HepG2 (cell line): ENCODE data around the gene POLR1H. TPM values are rescaled to one million over a fixed set of nuclear protein-coding genes. Genes with fewer than 3 reads are reported as not detected.

ENCODE experiments used
- ATAC-seq: fragments of 200-7000 bp; cut with Tn5 transposase; 3 replicates; pipeline ENCODE4 v1.9.1; 2020; ENCODE audit warnings: mild to moderate bottlenecking, moderate library complexity
- BruUV-seq: library from RNA; stranded (reverse); fragments of 400-500 nt; replicated peaks from 2 replicates; lab custom pipeline; 2021; lab: Mats Ljungman, UMichigan
- CTCF ChIA-PET: fragments of 300-600 bp; formaldehyde crosslinking; extraction: SDS; loops from one replicate; lab custom pipeline; 2021; ENCODE audit warnings: low total read pairs, inconsistent platforms, low intra/inter-chr PET ratio; lab: Yijun Ruan, JAX
- POLR2A ChIA-PET: fragments of 350-600 bp; sonication (Branson Sonifier 250); formaldehyde crosslinking; loops from one replicate; lab custom pipeline; 2020; ENCODE audit warnings: antibody characterized with exemption, inconsistent platforms; lab: Yijun Ruan, JAX
- DNase-seq: peaks from one replicate; pipeline ENCODE4 v3.0.0-alpha.2; 2015; ENCODE audit warnings: low spot score
- FAIRE-seq: peaks from 3 replicates; lab custom pipeline; 2011; peaks lifted over from hg19 to GRCh38; lab: Jason Lieb, UNC
- H2AFZ ChIP-seq: one replicate; pipeline ENCODE4 v1.6.1; 2011; ENCODE audit warnings: low read length, inconsistent platforms
- H3K27ac ChIP-seq: fragments of 300-600 bp; 3 replicates; pipeline ENCODE4 v1.8.0; 2011; ENCODE audit warnings: mixed run types, mild to moderate bottlenecking, mixed read lengths, low read length, inconsistent platforms; ENCODE audit not compliant: insufficient read depth; ENCODE audit errors: extremely low read length
- H3K27me3 ChIP-seq, 2 experiments: fragments of 200-600 bp in 1 of 2; 2 replicates in 1 of 2; 3 replicates in 1 of 2; pipeline versions ENCODE4 v1.6.0 to v1.8.0; 2011; ENCODE audit warnings: low read length in 2 of 2, mild to moderate bottlenecking in 2 of 2, moderate library complexity in 2 of 2, inconsistent platforms in 1 of 2; ENCODE audit not compliant: insufficient read depth in 2 of 2, control insufficient read depth in 1 of 2
- H3K36me3 ChIP-seq, 2 experiments: fragments of 200-600 bp in 1 of 2; replicated peaks in 1 of 2; 2 replicates in 1 of 2; 3 replicates in 1 of 2; pipeline versions ENCODE4 v1.5.1 to v1.8.0; 2011; ENCODE audit warnings: low read length in 2 of 2, inconsistent platforms in 1 of 2; ENCODE audit not compliant: insufficient read depth in 2 of 2, control insufficient read depth in 1 of 2
- H3K4me1 ChIP-seq: 2 replicates; pipeline ENCODE4 v1.5.1; 2012; ENCODE audit warnings: low read length, inconsistent platforms; ENCODE audit not compliant: insufficient read depth
- H3K4me2 ChIP-seq: 2 replicates; pipeline ENCODE4 v1.6.0; 2011; ENCODE audit warnings: low read depth, low read length, inconsistent platforms
- H3K4me3 ChIP-seq, 3 experiments: fragments of 200-600 bp in 1 of 3; sonication (generic), shearing (Covaris generic) in 1 of 3; replicated peaks in 1 of 3; 2 replicates each; pipeline ENCODE4 v1.5.1; 2011 to 2016; ENCODE audit warnings: low read length in 3 of 3, inconsistent platforms in 2 of 3, low read depth in 2 of 3, mild to moderate bottlenecking in 2 of 3, control low read depth in 1 of 3, mixed read lengths in 1 of 3; ENCODE audit not compliant: insufficient read depth in 1 of 3
- H3K79me2 ChIP-seq: one replicate; pipeline ENCODE4 v1.6.1; 2011; ENCODE audit warnings: low read length, inconsistent platforms; ENCODE audit not compliant: insufficient read depth
- H3K9ac ChIP-seq: 2 replicates; pipeline ENCODE4 v1.6.0; 2011; ENCODE audit warnings: mild to moderate bottlenecking, low read depth, low read length, inconsistent platforms; ENCODE audit not compliant: insufficient read depth
- H3K9me3 ChIP-seq: 2 replicates; pipeline ENCODE4 v1.5.1; 2012; ENCODE audit warnings: mild to moderate bottlenecking, low read length
- H4K20me1 ChIP-seq: 2 replicates; pipeline ENCODE4 v1.6.0; 2011; ENCODE audit warnings: inconsistent platforms, mild to moderate bottlenecking, low read length, moderate library complexity; ENCODE audit not compliant: insufficient read depth
- MXI1 ChIP-seq: IDR thresholded peaks from 3 replicates; pipeline ENCODE4 v1.6.1; 2012; ENCODE audit warnings: low read depth, low read length, inconsistent platforms, borderline replicate concordance
- PRPF4 ChIP-seq: fragments of 200-400 bp; formaldehyde crosslinking; IDR thresholded peaks from 2 replicates; pipeline ENCODE4 v1.6.1; 2016; ENCODE audit warnings: low read length, low read depth; ENCODE audit not compliant: poor library complexity, severe bottlenecking
- RBM22 ChIP-seq: fragments of 200-400 bp; formaldehyde crosslinking; optimal IDR thresholded peaks from 2 replicates; pipeline ENCODE3; 2017; ENCODE audit warnings: mild to moderate bottlenecking, low read length, moderate library complexity
- SIN3A ChIP-seq: IDR thresholded peaks from 2 replicates; pipeline ENCODE4 v1.6.1; 2011; ENCODE audit warnings: low read depth, mild to moderate bottlenecking, control low read depth, low read length, borderline replicate concordance
- ZNF292 ChIP-seq: sonication (generic); formaldehyde crosslinking; IDR thresholded peaks from 2 replicates; pipeline ENCODE4 v1.8.1; 2022; ENCODE audit warnings: mild to moderate bottlenecking, low read depth, missing genetic modification reagents, borderline replicate concordance
- ZNF510 ChIP-seq: sonication (generic); formaldehyde crosslinking; IDR thresholded peaks from 2 replicates; pipeline ENCODE4 v1.4.0; 2020; ENCODE audit warnings: low read depth, mild to moderate bottlenecking, missing genetic modification reagents
- ZNF629 ChIP-seq: sonication (generic); formaldehyde crosslinking; conservative IDR thresholded peaks from 2 replicates; pipeline ENCODE4 v1.5.0; 2020; ENCODE audit warnings: missing genetic modification reagents
- WGBS: methylation state at CpG from one replicate; pipeline ENCODE4 v1.1.6; 2017; ENCODE audit warnings: low lambda C conversion rate; 5-methylcytosine and 5-hydroxymethylcytosine counted together
- in situ Hi-C: cut with HindIII; loops from 2 replicates; pipeline ENCODE4 v1.10.0; 2017; ENCODE audit warnings: low pct_unique_long_range_greater_than_20kb; ENCODE audit not compliant: extremely low pct_ligation_motif_present
- intact Hi-C: fragments of 100-400 bp; cut with micrococcal nuclease; formaldehyde crosslinking; loops from one replicate; pipeline ENCODE4 v1.10.0; 2022; ENCODE audit not compliant: unreplicated experiment
- polyA plus RNA-seq, 8 experiments: library from polyadenylated mRNA; depleted of rRNA in 3 of 8; stranded (reverse) in 7 of 8; unstranded in 1 of 8; fragments of >200 nt; fragmentation: Illumina TruSeq in 4 of 8; extraction: Trizol in 4 of 8; gene quantifications; 2 replicates each; pipeline versions ENCODE4 v1.2.1 to v1.2.3, GENCODE V29; 2011 to 2016; ENCODE audit warnings: low read depth in 4 of 8, missing spikeins in 1 of 8, mixed read lengths in 1 of 8; ENCODE audit not compliant: insufficient read depth in 1 of 8
- total RNA-seq, 5 experiments: library from RNA; depleted of rRNA; stranded (reverse); fragments of >200 nt; fragmentation: Illumina TruSeq; extraction: Trizol; gene quantifications; 2 replicates each; pipeline ENCODE4 v1.2.3, GENCODE V29; 2016; ENCODE audit warnings: low read depth in 1 of 5
- TF ChIP-seq, protein P1 (sequence below): sonication (generic); formaldehyde crosslinking; IDR thresholded peaks from 2 replicates; pipeline ENCODE4 v1.5.1; 2020; ENCODE audit warnings: missing genetic modification reagents, mild to moderate bottlenecking, borderline replicate concordance
- TF ChIP-seq, protein P2 (sequence below): sonication (generic); formaldehyde crosslinking; IDR thresholded peaks from 2 replicates; pipeline ENCODE4 v1.5.1; 2020; ENCODE audit warnings: mild to moderate bottlenecking, missing genetic modification reagents
- TF ChIP-seq, protein P3 (sequence below): sonication (generic); formaldehyde crosslinking; IDR thresholded peaks from 2 replicates; pipeline ENCODE4 v1.4.0; 2020; ENCODE audit warnings: missing genetic modification reagents

Gene POLR1H
- total and polyA plus RNA-seq, 2 of the 13 experiments (the other 11 are each of a cell fraction or from before 2014, with no cell fraction given): 61.4 to 79.8 TPM

DNA sequence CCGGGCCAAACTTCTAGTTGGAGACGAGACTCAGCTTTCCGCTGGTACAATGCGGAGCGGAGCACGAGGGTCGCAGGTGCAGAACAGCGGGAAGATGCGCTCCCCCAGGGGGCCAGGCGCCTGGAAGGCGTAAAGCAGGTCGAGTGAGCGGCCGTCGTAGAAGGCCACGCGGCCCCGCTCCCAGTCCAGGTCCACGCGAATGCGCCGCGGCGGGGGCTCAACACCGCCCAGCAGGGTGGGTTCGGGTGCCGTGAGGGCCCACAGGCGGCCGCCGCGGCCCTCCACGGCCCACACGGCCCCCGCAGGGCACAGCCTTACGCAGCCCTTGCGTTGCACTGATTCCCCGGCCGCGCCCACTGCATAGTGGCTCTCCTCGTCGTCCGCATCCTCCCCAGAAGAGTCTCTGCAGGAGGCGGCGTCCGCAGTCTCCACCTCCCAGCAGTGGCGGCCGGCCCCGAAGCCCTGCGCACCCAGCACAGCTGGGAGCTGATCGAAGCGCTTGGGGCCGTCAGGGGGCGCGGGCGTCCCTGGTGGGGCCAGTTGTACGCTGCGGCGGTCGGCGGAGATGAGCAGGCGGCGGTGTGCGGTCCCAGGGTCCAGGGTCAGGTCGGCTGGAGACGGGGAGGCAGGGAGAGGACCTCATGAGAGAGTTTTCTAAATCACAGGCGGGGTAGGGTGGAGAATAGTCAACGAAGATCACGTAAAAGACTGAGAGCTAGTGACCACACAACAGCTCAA, 10.2 kb downstream of the POLR1H start (continued):
- TF ChIP-seq MXI1 (no peak), PRPF4 (no peak)
- TF ChIP-seq, protein P1, sequence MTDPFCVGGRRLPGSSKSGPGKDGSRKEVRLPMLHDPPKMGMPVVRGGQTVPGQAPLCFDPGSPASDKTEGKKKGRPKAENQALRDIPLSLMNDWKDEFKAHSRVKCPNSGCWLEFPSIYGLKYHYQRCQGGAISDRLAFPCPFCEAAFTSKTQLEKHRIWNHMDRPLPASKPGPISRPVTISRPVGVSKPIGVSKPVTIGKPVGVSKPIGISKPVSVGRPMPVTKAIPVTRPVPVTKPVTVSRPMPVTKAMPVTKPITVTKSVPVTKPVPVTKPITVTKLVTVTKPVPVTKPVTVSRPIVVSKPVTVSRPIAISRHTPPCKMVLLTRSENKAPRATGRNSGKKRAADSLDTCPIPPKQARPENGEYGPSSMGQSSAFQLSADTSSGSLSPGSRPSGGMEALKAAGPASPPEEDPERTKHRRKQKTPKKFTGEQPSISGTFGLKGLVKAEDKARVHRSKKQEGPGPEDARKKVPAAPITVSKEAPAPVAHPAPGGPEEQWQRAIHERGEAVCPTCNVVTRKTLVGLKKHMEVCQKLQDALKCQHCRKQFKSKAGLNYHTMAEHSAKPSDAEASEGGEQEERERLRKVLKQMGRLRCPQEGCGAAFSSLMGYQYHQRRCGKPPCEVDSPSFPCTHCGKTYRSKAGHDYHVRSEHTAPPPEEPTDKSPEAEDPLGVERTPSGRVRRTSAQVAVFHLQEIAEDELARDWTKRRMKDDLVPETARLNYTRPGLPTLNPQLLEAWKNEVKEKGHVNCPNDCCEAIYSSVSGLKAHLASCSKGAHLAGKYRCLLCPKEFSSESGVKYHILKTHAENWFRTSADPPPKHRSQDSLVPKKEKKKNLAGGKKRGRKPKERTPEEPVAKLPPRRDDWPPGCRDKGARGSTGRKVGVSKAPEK: no peak
- TF ChIP-seq, all 625 proteins: peak for 2

DNA sequence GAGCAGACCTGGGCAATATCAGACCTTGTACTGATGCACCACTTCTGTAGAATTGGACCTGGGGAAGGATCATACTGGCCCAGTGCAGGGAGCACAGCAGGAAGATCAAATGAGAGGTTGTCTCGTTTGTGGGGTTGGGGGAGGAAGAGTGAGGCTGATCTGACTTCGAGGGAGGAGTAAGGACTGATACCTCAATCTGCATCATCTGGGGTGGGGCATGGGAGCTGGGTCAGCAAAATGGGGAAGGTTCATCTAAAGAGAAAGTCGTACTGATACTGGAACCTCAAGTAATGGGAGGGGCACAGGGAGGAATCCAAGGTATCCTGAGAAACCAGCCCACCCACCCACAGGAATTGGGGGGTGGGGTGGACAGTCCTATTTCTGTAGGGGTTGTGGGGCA, 10.8 kb downstream of the POLR1H start:
- no peak overlapping the region for H2AFZ ChIP-seq
- CTCF ChIA-PET: no interaction called here

More for the DNA sequence above, 10.8 kb downstream of the POLR1H start:
- TF ChIP-seq, protein P2, sequence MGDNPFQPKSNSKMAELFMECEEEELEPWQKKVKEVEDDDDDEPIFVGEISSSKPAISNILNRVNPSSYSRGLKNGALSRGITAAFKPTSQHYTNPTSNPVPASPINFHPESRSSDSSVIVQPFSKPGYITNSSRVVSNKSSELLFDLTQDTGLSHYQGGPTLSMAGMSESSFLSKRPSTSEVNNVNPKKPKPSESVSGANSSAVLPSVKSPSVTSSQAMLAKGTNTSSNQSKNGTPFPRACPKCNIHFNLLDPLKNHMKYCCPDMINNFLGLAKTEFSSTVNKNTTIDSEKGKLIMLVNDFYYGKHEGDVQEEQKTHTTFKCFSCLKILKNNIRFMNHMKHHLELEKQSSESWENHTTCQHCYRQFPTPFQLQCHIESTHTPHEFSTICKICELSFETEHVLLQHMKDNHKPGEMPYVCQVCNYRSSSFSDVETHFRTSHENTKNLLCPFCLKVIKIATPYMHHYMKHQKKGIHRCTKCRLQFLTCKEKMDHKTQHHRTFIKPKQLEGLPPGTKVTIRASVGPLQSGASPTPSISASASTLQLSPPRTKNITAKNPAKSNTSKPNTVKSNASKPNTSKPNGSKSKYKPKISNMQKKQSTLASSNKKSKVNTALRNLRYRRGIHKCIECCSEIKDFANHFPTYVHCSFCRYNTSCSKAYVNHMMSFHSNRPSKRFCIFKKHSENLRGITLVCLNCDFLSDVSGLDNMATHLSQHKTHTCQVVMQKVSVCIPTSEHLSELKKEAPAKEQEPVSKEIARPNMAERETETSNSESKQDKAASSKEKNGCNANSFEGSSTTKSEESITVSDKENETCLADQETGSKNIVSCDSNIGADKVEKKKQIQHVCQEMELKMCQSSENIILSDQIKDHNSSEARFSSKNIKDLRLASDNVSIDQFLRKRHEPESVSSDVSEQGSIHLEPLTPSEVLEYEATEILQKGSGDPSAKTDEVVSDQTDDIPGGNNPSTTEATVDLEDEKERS (CRISPR knock-in tag): no peak
- TF ChIP-seq SIN3A (no peak), ZNF292 (no peak), ZNF510 (CRISPR knock-in tag) (no peak), ZNF629 (CRISPR knock-in tag) (no peak), RBM22 (no peak)
- TF ChIP-seq, protein P3, sequence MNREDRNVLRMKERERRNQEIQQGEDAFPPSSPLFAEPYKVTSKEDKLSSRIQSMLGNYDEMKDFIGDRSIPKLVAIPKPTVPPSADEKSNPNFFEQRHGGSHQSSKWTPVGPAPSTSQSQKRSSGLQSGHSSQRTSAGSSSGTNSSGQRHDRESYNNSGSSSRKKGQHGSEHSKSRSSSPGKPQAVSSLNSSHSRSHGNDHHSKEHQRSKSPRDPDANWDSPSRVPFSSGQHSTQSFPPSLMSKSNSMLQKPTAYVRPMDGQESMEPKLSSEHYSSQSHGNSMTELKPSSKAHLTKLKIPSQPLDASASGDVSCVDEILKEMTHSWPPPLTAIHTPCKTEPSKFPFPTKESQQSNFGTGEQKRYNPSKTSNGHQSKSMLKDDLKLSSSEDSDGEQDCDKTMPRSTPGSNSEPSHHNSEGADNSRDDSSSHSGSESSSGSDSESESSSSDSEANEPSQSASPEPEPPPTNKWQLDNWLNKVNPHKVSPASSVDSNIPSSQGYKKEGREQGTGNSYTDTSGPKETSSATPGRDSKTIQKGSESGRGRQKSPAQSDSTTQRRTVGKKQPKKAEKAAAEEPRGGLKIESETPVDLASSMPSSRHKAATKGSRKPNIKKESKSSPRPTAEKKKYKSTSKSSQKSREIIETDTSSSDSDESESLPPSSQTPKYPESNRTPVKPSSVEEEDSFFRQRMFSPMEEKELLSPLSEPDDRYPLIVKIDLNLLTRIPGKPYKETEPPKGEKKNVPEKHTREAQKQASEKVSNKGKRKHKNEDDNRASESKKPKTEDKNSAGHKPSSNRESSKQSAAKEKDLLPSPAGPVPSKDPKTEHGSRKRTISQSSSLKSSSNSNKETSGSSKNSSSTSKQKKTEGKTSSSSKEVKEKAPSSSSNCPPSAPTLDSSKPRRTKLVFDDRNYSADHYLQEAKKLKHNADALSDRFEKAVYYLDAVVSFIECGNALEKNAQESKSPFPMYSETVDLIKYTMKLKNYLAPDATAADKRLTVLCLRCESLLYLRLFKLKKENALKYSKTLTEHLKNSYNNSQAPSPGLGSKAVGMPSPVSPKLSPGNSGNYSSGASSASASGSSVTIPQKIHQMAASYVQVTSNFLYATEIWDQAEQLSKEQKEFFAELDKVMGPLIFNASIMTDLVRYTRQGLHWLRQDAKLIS (CRISPR knock-in tag): no peak
- in situ Hi-C loops: no loop called here
- no peak for FAIRE-seq
- no peak for DNase-seq
- intact Hi-C loops: no loop called here
- Histone ChIP-seq H3K4me2 (no peak overlapping the region), H3K9me3 (no peaks in the 10 kb centered on the region), H4K20me1 (no peaks in the 10 kb centered on the region), H3K4me1 (peaks cover 60% of the 10 kb centered on the region), H3K27ac (no peak overlapping the region), H3K79me2 (peaks cover 7% of the 10 kb centered on the region), H3K36me3 (peaks cover 0 to 6% of the 10 kb centered on the region in 2 experiments; a peak in 2 of 5 replicates), H3K4me3 (no peak overlapping the region), H3K27me3 (peaks cover 0 to 17% of the 10 kb centered on the region in 2 experiments; a peak in 3 of 5 replicates), H3K9ac (no peak overlapping the region)
- no peak for ATAC-seq
- 77% methylated on average over 3 of the region's 3 CpGs for WGBS
- no TSS peak for BruUV-seq
- POLR2A ChIA-PET: no interaction called here
